Measurements from ENCODE around the gene PTGER4. TPM values are rescaled to one million over a fixed set of nuclear protein-coding genes. Genes with fewer than 3 reads are reported as not detected.

PTGER4 gene
- total RNA-seq, 1 donor from 2014 or later, result 73.3 TPM

GRCh38 chr5:40738502-40738901 lies 58.8 kb downstream of the PTGER4 start:
- ATAC-seq (ENCODE audit: low read depth) (no peak), DNase-seq (no peak)
- Mint-ChIP-seq H3K9me3 (peaks cover 2% of the 10 kb centered on the region), H3K4me3 (no peak overlapping the region), H3K4me1 (peaks cover 3% of the 10 kb centered on the region), H3K27ac (no peak overlapping the region), H3K27me3 (no peaks in the 10 kb centered on the region), H3K36me3 (ENCODE audit: low read depth) (peaks cover 42% of the 10 kb centered on the region)
- no peak for TF ChIP-seq CTCF (IDR thresholded peaks at IDR 0.05)
- intact Hi-C loops (cut with micrococcal nuclease), result no loop called here
- ChIA-PET POLR2A (no interaction called here), CTCF (interaction anchor here (1.0 to 2.0 kb wide), 2 partner anchors 8 to 790 kb away, joined by 3 to 7 read pairs; no protein-coding TSS in a partner anchor)

Other genes starting within 250 kb of the PTGER4 start
- gene TTC33, start 76.0 kb downstream of the PTGER4 start, total RNA-seq, result 9.0 and 9.2 TPM in 2 replicates
- gene PRKAA1, start 118.5 kb downstream of the PTGER4 start, total RNA-seq, result 61.9 and 69.4 TPM in 2 replicates
- 2,223 and 2,547 TPM in 2 replicates for gene RPL37, start 155.3 kb downstream of the PTGER4 start, total RNA-seq
- gene CARD6, start 161.5 kb downstream of the PTGER4 start, total RNA-seq, result 3.7 and 4.3 TPM in 2 replicates
- gene C7, start 229.6 kb downstream of the PTGER4 start, total RNA-seq, result not detected in 2 replicates

All from activated B cell treated with CpG ODN at 0.5 μM for 24 hours (primary cell).